HG02840 (cell line): Measurements from ENCODE around the gene RETREG1.

ENCODE experiments used
- ATAC-seq: cut with Tn5 transposase; IDR thresholded peaks from one replicate; pipeline ENCODE4 v1.9.1; 2021; ENCODE audit warnings: mild to moderate bottlenecking, moderate library complexity, moderate number of reproducible peaks; ENCODE audit not compliant: unreplicated experiment, low FRiP score

Gene RETREG1

GRCh38 chr5:16534280-16534679, 82.5 kb downstream of the RETREG1 start:
- no peak for ATAC-seq

GRCh38 chr5:16531063-16531648, 85.6 kb downstream of the RETREG1 start:
- no peak for ATAC-seq

- no peak for ATAC-seq
These were observed 87.5 kb downstream of the RETREG1 start for GRCh38 chr5:16529306-16529705.

- no peak for ATAC-seq
These were observed 88.3 kb downstream of the RETREG1 start for GRCh38 chr5:16528382-16529110.

GRCh38 chr5:16525651-16526050, 91.1 kb downstream of the RETREG1 start:
- no peak for ATAC-seq

- ATAC-seq = no peak
These were observed 92.5 kb downstream of the RETREG1 start for GRCh38 chr5:16524286-16524685.

GRCh38 chr5:16521521-16522483, 95.0 kb downstream of the RETREG1 start:
- no peak for ATAC-seq

- ATAC-seq = no peak
These were observed 96.0 kb downstream of the RETREG1 start for GRCh38 chr5:16520841-16521240.

GRCh38 chr5:16519435-16519834, 97.4 kb downstream of the RETREG1 start:
- no peak for ATAC-seq

- no peak for ATAC-seq
These were observed 98.2 kb downstream of the RETREG1 start for GRCh38 chr5:16518606-16519005.

GRCh38 chr5:16515532-16515931, 101.3 kb downstream of the RETREG1 start:
- no peak for ATAC-seq

GRCh38 chr5:16510098-16510497, 106.7 kb downstream of the RETREG1 start:
- no peak for ATAC-seq

- ATAC-seq = no peak
These were observed 107.9 kb downstream of the RETREG1 start for GRCh38 chr5:16508730-16509531.

GRCh38 chr5:16507716-16508115, 109.1 kb downstream of the RETREG1 start:
- no peak for ATAC-seq

GRCh38 chr5:16505904-16506303, 110.9 kb downstream of the RETREG1 start:
- ATAC-seq = no peak

- no peak for ATAC-seq
These were observed 111.5 kb downstream of the RETREG1 start for GRCh38 chr5:16505140-16505891.

- no peak for ATAC-seq
These were observed 112.2 kb downstream of the RETREG1 start for GRCh38 chr5:16504571-16504970.

- no peak for ATAC-seq
These were observed 113.9 kb downstream of the RETREG1 start for GRCh38 chr5:16502866-16503265.

GRCh38 chr5:16500024-16500423, 116.8 kb downstream of the RETREG1 start:
- no peak for ATAC-seq

GRCh38 chr5:16497546-16497945, 119.3 kb downstream of the RETREG1 start:
- ATAC-seq = no peak
